Measurements from ENCODE around the gene MYL1.

MYL1 gene

GRCh38 chr2:210268281-210268680 lies 46.7 kb downstream of the MYL1 start:
- no peak for DNase-seq (ENCODE audit: low read depth in 4 of 4, low spot score in 1 of 4)

- no peak for DNase-seq (ENCODE audit: low read depth in 4 of 4, low spot score in 1 of 4)
These were observed 47.3 kb downstream of the MYL1 start for GRCh38 chr2:210267698-210268097.

DNA sequence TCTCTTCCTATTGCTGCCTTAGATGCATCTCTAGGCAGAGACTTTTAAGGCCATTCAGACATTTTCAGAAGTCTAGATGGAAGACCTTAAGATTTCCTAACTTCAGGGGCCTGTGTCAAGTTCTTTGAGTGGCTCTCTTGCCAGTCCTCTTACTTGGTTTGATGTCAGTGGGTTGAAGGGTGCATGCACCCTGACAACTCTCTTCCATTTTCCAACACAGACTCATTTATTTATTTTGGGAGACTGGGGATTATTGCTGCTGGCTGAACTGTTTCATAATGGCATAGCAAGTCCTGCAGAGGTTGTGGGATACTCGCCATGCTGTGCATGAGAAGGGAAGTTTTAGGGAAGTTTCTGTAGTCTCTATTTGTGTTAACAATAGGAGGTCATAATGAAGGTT lies 50.7 kb downstream of the MYL1 start:
- DNase-seq (ENCODE audit: low read depth in 4 of 4, low spot score in 1 of 4), result no peak

GRCh38 chr2:210263841-210264240 lies 51.1 kb downstream of the MYL1 start:
- DNase-seq (ENCODE audit: low read depth in 4 of 4, low spot score in 1 of 4), result no peak

DNA sequence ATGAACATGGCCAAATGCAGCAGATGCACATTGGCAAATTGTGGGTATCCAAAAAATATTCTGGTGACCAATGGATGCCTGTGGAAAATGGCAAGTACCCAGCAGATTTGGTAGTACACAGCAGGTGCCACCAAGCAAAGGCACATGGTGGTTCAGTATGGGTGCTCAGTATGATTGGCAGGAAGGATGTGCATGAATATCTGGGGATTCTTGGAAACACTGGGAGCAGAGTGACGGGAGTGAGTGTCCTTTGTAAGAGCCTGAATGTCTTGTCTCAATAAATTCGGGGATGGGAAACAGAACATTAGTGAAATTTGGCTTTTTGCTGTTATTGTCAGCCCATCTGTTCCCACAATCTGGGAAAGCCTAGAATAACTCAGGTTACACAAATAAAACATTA lies 52.9 kb downstream of the MYL1 start:
- no peak for DNase-seq (ENCODE audit: low read depth in 4 of 4, low spot score in 1 of 4)

- DNase-seq (ENCODE audit: low read depth in 4 of 4, low spot score in 1 of 4), result no peak
These were observed 55.3 kb downstream of the MYL1 start for GRCh38 chr2:210259687-210260086.

GRCh38 chr2:210252699-210253606 lies 62.0 kb downstream of the MYL1 start:
- no peak for DNase-seq (ENCODE audit: low read depth in 4 of 4, low spot score in 1 of 4)

DNA sequence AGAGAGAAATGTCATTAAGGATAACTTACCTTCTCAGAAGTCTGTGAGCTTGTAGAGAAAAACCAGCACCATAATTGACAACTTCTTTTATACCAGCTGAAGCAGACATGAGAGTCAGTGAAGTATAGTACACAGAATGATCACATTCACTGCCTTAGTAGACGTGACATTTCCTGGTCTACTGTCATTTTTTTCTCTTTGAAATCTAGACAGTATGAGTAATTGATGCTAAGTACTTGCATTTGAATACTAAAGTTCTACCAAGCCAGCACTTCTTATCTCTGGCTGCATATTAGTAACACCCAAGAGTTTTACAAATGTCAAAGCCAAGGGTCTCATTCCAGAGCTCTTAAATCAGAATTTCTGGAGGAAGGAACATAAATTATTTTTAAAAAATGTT lies 64.4 kb downstream of the MYL1 start:
- no peak for DNase-seq (ENCODE audit: low read depth in 4 of 4, low spot score in 1 of 4)
